GM12873 (cell line): ENCODE measurements around the gene USP46.

Experiments
- CTCF ChIP-seq: IDR thresholded peaks from 2 replicates; pipeline ENCODE4 v1.5.1; 2012; ENCODE audit warnings: low read depth, mild to moderate bottlenecking, moderate library complexity, low read length, control low read depth; ENCODE audit not compliant: insufficient read depth; ENCODE audit errors: missing control alignments

Gene USP46

GRCh38 chr4:52687696-52688095, 28.6 kb upstream of the USP46 start:
- no peak for TF ChIP-seq CTCF

GRCh38 chr4:52685316-52685715, 26.2 kb upstream of the USP46 start:
- TF ChIP-seq CTCF: no peak

- TF ChIP-seq CTCF: no peak
Measured at GRCh38 chr4:52684896-52685295, 25.8 kb upstream of the USP46 start.

GRCh38 chr4:52680381-52680780, 21.3 kb upstream of the USP46 start:
- no peak for TF ChIP-seq CTCF

- no peak for TF ChIP-seq CTCF
Measured at GRCh38 chr4:52676536-52676935, 17.4 kb upstream of the USP46 start.

- no peak for TF ChIP-seq CTCF
Measured at GRCh38 chr4:52675111-52675510, 16.0 kb upstream of the USP46 start.

- TF ChIP-seq CTCF: no peak
Measured at GRCh38 chr4:52670739-52671138, 11.6 kb upstream of the USP46 start.
